Stimulated activated CD4-positive, alpha-beta T cell treated with anti-CD3 and anti-CD28 coated beads, Interleukin-15, amount 100 ng/mL, for 24 hours (primary cell): Measurements from ENCODE around the gene VAPB.
"Not testable (repeated sequence)": the region's sequence is repeated elsewhere in the genome, so short reads cannot be mapped to it uniquely, and the experiment has no call there.

Experiments
- DNase-seq: peaks from one replicate; pipeline ENCODE4 v3.0.0-alpha.2; 2020

Gene VAPB

DNA sequence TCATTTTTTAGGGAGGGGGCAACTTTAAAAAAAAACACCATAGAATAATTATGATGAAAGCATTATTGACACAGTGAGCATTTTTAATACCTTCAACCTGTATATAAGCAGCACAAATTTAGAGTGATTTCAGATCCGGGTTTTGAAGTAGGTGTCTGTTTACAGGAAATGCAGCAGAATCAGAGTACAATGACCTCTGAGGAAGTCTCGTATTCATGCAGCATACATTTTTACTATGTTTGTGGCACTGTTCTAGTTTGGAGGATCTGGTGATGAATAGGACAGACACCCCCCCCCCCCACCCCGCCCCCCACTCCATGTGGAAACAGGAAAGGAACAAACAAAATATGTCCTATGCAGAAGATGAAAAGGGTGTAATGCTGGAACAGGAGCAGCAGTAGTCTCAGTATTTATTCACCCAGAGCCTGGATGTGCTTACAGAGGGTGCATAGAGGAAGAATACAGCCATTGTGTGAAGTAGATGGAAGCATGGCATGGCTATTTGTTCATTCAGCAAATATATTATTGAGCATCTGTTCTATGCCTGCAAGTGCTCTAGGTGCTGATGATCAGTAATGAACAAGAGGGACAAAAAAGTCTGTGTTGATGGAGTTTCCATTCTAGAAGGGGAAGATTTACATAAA is 19.7 kb downstream of the VAPB start:
- DNase-seq: no peak

DNA sequence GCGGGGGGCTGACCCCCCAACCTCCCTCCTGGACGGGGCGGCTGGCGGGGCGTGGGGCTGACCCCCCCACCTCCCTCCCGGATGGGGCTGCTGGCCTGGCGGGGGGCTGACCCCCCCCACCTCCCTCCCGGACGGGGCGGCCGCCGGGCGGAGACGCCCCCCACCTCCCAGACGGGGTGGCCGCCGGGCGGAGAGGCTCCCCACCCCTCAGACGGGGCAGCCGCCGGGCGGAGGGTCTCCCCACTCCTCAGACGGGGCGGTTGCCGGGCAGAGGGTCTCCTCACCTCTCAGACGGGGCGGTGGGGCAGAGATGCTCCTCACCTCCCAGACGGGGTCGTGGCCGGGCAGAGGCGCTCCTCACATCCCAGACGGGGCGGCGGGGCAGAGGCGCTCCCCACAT is 25.2 kb downstream of the VAPB start:
- not testable (repeated sequence) for DNase-seq

DNA sequence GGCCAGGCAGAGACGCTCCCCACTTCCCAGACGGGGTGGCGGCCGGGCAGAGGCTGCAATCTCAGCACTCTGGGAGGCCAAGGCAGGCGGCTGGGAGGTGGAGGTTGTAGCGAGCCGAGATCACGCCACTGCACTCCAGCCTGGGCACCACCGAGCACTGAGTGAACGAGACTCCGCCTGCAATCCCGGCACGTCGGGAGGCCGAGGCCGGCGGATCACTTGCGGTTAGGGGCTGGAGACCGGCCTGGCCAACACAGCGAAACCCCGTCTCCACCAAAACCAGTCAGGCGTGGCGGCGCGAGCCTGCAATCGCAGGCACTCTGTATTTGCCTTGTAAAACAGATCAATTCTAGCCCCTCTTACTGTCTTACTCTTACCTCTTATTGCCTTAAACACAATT is 25.8 kb downstream of the VAPB start:
- not testable (repeated sequence) for DNase-seq

DNA sequence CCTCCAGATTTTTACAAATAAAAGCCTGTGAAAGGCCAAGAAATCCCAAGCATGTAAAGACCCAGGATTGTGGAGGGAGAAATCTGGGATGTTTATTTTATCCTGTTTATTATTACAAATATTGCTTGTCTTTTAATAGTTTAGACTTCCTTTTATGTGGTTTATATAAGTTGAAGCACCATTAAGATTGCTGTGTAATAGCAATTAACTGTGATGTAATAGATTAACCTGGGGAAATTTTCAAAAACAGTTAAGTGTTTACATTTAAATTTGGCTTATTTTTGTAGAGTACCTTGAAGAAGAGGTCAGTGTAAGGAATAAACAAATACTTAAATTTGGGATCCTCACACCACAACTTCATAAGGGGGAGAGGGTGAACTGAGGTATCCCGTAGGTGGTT is 27.0 kb downstream of the VAPB start:
- DNase-seq: no peak

DNA sequence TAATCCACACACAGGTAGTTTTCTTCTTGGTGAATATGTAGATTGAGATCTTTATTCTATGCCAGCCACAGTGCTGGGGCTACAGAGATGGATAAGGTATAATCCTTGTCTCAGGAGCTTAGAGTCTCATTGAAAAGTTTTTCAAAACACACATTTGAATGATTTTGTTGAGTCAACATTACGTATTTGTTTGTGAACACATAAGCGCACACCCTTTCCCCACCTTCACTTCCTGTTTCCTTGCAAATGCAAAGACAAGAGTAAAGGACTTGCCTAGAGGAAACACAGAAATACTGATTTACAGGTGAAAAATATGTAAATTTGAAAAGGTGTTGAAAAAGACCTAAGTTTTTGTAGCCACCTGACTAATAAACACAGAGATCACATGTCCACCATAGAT is 27.8 kb downstream of the VAPB start:
- DNase-seq: no peak

DNA sequence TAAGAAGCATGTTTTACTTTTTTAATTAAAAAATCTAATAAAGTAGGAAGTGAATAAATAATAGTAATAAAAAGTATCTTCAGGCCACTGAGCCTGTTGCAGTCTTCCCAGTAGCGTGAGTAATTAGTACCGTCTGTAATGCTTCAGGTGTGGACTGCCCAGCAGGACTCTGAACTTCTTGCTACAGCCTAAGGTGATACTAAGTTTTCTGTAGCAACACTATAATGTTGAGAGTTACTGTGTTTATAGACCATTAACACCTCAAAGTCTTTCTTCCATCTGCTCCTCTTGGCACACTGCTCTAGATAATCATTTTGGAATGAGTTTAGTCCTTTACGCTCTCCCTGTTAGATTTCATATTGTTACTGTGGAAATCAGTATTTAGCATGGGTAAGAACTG is 28.4 kb downstream of the VAPB start:
- no peak for DNase-seq

DNA sequence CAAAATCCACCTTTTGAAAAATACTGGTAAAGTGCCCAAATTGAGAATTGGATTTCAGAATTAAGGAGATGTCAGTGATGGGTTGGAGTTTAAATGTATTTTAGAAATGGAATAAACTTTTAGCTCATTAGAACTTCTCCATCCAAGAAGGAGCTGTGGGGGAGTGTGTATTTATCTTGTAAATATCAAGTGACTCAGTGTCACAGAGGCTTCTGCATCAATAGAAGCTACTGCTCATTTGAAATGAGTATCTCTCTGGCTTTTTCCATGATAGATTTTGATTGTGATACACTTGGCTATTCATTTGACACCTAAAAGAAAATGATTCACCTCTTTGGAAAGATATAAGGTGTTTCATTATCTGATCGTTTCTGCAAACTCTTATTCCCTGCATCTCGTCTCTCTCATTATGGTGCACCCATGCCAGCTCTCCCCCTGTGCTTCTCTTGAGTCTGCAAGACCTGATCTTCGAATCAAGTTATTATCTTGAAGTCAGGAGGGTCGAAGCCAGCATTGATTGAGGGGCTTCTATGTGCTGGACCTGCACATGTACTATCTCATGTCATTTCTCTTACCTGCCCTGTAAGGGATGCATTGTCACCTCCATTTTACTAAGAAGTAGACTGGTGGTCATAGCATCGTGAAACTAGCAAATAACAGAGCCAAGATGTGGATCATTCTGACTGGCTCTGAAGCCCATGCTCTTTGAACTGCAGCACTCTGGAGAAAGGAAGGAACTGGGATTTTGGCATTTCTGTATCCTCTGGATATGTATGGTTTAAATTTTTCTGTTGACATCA is 30.1 kb downstream of the VAPB start:
- DNase-seq: no peak

DNA sequence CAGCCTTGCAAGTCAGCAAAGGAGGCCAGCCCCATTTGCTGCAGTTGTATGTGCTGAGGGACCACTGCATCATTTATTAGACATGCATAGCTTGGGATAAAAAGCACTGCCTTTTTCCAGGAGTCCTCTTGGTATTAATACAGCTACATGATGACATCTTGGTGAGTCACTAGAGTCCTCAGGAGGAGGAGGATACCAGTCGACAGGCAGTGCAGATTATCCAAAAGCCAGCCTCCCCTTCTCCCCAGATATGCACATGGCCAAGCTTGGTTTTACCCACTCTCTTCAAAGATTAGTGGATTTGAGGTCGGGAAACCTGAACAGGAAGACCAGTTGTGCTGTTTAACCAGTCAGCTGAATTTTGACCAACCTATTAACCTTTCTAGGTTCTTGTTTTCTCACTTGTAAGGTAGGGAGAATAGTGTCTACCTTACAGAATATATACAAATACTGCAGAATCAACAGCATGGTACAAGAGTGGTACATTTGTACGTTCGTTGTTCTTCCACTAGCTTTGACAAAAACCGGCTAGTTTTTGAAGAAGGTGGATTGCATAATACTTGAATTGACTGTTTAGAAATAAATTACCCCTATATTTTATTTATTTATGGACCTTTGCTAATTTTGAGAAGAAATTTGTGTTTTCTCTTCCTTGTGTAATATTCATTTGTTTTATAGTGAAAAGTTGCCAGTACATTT is 31.9 kb downstream of the VAPB start:
- DNase-seq: no peak

DNA sequence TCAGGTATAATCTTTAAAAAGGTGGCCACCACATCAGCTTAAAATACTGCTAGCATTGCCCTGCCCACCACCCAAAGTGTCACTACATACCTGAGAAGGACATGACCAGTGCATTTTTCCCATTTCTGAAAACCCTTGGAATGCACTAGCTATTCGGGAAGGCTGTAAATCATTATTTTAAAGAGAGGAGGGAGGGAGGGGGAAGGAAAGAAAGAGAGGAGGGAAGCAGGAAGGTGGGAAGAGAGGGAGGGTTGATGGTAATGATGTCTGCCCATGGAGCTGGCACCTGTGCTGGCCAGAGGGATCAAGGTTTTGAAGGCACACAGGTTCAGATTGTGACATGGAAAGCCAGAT is 32.4 kb downstream of the VAPB start:
- DNase-seq: no peak

DNA sequence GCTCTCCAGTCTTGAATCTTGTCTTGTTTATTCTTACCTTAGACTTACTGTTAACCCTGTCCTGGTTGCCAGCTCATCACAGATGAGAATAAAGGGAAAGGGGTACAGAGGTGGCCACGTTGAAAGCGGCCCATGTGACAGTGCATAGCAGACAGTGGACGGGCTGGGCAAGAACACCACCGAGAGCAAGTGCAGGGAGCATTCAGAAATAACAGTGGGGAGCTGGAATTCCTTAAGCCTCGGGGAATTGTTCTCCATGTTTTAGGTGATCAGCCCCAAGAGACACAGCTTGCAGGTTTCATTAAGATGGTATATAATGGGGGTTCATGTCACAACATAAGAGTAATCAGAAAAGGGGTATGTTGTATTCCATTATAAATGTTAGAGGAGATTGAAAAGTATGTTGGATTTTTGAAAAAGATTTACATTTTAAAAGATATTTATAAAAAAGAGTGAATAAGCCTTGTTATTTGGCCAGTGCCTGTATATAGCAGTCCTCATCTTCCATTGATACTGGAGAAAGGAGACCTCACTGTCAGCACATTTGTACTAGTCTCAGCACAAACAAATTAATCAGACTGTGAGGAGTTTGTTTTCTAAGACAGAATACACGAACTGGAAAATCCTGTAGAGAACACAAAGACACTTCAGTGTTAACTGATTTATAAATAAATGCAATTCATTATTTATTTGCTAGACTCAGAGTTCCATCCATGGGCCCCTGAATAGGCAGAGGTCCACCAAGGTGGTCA is 35.4 kb downstream of the VAPB start:
- no peak for DNase-seq

DNA sequence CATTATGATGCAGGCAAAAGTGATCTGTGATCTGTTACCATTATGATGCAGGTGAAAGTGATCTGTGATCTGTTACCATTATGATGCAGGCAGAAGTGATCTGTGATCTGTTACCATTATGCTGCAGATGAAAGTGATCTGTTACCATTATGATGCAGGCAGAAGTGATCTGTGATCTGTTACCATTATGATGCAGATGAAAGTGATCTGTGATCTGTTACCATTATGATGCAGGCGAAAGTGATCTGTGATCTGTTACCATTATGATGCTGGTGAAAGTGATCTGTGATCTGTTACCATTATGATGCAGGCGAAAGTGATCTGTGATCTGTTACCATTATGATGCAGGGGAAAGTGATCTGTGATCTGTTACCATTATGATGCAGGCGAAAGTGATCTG is 38.5 kb downstream of the VAPB start:
- not testable (repeated sequence) for DNase-seq

DNA sequence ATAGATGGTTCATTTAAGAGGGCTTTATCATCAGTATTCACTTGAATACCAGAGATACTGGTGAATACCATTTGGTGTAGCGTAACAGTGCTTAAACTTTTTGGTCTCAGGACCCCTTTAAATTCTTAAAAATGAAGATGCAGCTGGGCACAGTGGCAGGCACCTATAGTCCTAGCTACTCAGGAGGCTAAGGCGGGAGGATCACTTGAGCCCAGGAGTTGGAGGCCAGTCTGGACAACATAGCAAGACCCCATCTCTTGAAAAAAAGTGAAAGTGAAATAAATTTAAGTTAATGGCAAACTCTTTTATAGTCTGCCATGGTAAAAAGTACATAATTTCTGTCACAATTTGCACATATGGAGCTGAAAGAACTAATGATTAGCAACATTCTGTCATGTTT is 39.3 kb downstream of the VAPB start:
- DNase-seq: no peak

DNA sequence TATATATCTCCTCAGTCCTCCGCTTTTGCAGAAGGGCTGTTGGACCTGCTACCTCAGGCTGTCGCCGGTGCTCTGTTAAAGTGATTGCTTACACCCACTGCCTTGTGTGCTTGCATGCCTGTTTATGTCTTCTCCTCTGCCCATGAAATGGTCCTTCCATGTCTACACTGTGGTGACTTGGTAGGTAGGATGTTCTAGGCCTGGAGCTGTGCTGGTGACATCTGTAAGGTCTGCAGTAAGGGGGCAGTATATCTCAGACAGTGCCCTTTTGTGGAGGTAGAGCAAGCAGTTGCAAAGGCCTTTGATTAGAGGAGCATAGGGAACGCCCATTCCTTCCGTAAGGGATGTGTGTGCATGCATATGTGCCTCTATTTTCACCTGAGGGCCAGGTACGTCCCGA is 40.3 kb downstream of the VAPB start:
- DNase-seq: no peak

DNA sequence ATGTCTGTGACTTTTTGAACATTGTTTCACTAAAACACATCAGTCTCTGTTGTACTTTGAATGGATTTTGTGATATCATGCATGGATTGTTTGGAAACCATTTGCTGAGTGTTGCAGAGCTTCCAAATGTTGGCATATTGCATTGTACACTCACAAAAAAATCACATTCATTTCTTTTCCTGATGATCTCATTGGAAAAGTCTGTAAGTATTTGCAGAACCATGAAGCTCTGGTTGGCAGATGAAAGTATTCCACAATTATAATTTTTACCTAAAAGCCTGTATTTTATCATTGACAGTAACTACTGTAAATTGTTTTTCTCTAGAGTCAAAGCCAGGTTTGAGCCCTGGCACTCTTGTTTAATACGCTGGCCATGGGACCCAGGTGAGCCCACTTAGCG is 42.1 kb downstream of the VAPB start:
- no peak for DNase-seq

DNA sequence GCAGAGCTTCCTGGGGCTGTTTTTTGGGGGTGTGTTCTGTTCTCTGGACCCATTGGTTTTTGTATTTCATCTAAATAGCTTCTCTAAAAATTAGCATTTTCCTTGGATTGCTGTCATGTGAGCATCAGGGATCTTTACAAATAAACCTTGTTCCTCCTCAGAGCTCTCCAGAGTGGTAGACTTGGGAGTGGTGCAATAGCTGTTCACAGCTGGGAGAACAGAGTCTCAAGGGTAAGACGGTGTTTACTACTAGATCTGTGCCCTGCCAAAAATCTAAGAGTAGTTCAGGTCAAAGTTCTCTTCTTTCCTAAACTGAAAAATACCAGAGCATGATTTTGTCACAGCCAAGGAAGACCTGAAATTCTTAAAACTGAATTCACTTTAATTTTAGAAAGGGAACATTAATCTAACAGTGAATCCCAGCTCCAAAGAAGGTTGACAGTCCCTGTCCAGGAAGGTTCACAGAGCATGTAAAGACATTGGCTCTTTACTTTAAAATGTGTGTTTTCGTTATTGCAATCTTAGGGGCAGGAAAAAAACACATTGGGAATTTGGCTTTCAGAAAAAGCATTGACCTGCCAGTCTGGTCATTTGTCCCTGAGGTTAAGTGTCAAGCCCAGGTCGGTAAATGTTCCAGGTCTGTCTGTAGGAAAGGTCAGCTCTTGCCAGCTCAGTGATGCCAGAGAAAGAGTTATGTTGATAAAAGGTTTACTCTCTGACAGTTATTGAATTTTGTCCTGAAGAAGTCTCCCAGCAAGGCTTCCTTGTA is 43.3 kb downstream of the VAPB start:
- no peak for DNase-seq

DNA sequence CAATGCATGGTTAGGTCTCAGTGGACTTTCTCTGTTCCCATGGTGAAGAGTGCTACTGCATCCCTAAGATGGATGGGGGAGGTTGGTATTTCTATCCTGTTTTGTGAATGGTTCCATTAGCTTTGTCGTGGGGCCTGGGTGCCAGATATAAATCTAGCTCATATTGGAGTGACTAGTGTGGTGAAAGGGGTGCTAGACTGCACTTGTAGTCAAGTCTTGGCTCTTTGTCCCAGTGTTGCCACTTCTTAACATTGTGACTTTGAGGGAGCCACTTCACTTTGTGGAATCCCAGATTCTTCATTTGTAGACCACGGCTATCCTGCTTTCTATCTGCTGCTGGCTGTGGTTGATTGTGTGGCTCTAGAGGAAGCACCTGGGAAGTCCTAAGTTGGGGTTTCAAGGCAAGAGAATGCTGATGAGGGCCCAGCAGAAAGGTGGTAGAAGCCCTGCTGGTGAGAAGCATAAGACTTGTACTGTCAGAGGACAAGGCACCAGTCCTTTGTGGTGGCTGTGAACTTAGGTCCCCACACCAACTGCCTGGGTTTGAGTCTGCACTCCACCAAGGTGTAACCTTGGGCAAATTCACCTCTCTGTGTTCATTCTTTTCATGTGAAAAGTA is 44.1 kb downstream of the VAPB start:
- no peak for DNase-seq

DNA sequence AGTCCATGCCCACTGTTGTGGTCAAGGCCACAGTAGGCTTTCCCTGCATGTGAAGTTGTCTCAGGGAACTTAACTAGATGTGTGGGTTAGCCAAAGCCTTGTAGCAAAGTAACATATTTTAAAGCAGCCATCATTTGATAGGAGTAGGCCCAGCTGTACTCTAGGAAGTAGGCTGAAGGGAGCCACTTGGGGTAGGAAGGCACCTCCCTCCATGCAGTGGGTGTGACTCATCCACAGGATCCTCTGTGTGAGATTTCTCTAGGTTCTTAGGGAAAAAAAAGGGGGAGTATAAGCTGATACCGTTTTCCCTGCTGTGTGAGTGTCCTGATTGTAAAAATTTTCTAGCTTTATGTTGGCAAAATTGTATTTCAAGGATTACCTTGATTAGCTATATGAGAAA is 44.7 kb downstream of the VAPB start:
- DNase-seq: no peak

DNA sequence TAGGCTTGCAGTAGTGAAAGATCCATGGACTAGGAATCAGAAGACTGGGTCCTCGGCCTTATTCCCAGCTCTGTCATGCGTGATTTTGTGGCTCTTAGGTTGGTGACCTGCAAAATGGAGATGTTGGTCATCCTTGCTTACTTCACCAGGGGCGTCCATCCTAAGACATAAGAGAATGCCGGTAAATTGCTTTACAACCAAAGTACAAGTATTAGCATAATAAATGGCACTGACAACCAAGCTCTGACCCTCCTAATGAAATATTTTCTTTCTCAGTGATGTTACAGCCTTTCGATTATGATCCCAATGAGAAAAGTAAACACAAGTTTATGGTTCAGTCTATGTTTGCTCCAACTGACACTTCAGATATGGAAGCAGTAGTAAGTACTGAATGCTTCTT is 45.3 kb downstream of the VAPB start:
- no peak for DNase-seq

DNA sequence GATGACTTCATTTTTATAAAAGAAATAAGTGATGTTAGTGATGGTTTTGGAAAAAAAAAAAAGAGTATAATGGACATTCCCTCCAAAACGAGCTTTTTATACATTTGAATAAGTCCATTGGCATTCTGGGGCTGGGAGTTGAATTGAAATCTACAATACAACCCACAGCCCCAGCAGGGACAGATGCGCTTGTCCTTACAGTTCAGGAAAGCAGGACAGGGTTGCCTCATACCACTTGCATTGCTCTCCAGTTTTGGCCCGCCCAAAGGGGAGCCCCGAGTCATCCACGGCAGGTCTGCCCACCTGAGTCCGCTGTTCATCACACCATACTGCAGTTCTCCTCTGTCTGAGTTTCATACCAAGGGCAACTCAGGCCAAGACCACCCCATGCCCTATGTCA is 46.2 kb downstream of the VAPB start:
- no peak for DNase-seq

DNA sequence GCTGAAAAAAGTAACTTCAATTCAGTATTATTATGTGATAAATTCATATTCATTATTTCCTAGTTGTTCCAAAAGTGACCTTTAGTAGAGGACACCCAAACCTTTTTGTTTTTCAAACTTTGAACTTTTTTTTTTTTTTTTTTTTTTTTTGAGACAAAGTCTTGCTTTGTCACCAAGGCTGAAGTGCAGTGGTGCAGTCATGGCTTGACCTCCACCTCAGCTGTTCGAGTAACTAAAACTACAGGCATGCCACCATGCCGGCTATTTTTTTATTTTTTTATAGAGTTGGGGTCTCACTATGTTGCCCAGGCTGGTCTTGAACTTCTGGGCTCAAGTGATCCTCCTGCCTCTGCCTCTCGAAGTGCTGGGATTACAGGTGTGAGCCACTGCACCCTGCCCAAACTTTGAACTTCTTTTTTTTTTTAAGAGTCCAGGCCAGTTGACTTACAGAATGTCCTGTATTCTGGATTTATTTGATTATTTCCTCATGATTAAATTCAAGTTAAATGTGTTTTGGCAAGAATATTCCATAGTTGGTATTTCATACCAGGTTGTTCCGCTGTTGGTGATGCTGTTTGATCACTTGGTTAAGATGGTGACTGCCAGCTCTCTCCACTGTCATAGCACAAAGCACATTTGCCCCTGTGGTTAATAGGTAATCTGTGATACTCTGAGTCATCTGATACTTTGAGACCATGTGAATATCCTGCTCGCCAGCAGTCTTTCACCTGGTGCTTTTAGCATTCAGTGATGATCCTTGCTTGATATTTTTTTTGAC is 48.0 kb downstream of the VAPB start:
- DNase-seq: no peak
